ENCODE data around the gene HIRIP3. TPM values are rescaled to one million over a fixed set of nuclear protein-coding genes. Genes with fewer than 3 reads are reported as not detected.

The HIRIP3 gene
- total and polyA plus RNA-seq, 2 experiments from 2014 or later: 10.4 to 18.5 TPM

GRCh38 chr16:29978564-29979270 is 16.7 kb downstream of the HIRIP3 start:
- peaks cover 37% of the 10 kb centered on the region for H3K79me2 ChIP-seq (replicated peaks; ENCODE audit: insufficient read depth)
- H4K20me1 ChIP-seq (replicated peaks; ENCODE audit: insufficient read depth): peaks cover 17% of the 10 kb centered on the region
- H3K4me3 ChIP-seq: no peak overlapping the region
- H3K27me3 ChIP-seq (ENCODE audit: insufficient read depth): no peaks in the 10 kb centered on the region
- Mint-ChIP-seq H3K27me3 (ENCODE audit: insufficient read depth, low read depth, poor library complexity) (peaks cover 2% of the 10 kb centered on the region), H3K27ac (no peak overlapping the region), H3K4me3 (no peak overlapping the region), H3K36me3 (ENCODE audit: low read depth) (peaks cover 35% of the 10 kb centered on the region), H3K9me3 (no peaks in the 10 kb centered on the region; the same call in 2 of the 3 replicates), H3K4me1 (peaks cover 29% of the 10 kb centered on the region)
- no peak overlapping the region for H2AFZ ChIP-seq
- peaks cover 27% of the 10 kb centered on the region for H3K4me1 ChIP-seq (ENCODE audit: insufficient read depth)
- ATAC-seq (no peak), DNase-seq (ENCODE audit: low spot score) (no peak)
- H3K9me2 ChIP-seq (ENCODE audit: insufficient read depth): no peaks in the 10 kb centered on the region
- 0 out of 2 replicates have a peak, but pooled peaks cover 12% of the 10 kb centered on the region for H3F3A ChIP-seq (replicated peaks; ENCODE audit: low read depth)
- H3K36me3 ChIP-seq (ENCODE audit: insufficient read depth): peaks cover 21% of the 10 kb centered on the region
- no peak overlapping the region for H3K4me2 ChIP-seq
- H3K27ac ChIP-seq (ENCODE audit: low read depth): no peak overlapping the region
- TF ChIP-seq, protein P1, sequence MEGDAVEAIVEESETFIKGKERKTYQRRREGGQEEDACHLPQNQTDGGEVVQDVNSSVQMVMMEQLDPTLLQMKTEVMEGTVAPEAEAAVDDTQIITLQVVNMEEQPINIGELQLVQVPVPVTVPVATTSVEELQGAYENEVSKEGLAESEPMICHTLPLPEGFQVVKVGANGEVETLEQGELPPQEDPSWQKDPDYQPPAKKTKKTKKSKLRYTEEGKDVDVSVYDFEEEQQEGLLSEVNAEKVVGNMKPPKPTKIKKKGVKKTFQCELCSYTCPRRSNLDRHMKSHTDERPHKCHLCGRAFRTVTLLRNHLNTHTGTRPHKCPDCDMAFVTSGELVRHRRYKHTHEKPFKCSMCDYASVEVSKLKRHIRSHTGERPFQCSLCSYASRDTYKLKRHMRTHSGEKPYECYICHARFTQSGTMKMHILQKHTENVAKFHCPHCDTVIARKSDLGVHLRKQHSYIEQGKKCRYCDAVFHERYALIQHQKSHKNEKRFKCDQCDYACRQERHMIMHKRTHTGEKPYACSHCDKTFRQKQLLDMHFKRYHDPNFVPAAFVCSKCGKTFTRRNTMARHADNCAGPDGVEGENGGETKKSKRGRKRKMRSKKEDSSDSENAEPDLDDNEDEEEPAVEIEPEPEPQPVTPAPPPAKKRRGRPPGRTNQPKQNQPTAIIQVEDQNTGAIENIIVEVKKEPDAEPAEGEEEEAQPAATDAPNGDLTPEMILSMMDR (conservative IDR thresholded peaks at IDR 0.05; ENCODE audit: low read depth in 2 of 2): no peak
- TF ChIP-seq POLR2AphosphoS5 (IDR thresholded peaks at IDR 0.05; ENCODE audit: low read depth) (no peak), ZNF331 (CRISPR knock-in tag; IDR thresholded peaks at IDR 0.05; ENCODE audit: low read depth) (no peak), JUNB (IDR thresholded peaks at IDR 0.05; ENCODE audit: unreplicated experiment) (no peak)
- TF ChIP-seq, protein P2, sequence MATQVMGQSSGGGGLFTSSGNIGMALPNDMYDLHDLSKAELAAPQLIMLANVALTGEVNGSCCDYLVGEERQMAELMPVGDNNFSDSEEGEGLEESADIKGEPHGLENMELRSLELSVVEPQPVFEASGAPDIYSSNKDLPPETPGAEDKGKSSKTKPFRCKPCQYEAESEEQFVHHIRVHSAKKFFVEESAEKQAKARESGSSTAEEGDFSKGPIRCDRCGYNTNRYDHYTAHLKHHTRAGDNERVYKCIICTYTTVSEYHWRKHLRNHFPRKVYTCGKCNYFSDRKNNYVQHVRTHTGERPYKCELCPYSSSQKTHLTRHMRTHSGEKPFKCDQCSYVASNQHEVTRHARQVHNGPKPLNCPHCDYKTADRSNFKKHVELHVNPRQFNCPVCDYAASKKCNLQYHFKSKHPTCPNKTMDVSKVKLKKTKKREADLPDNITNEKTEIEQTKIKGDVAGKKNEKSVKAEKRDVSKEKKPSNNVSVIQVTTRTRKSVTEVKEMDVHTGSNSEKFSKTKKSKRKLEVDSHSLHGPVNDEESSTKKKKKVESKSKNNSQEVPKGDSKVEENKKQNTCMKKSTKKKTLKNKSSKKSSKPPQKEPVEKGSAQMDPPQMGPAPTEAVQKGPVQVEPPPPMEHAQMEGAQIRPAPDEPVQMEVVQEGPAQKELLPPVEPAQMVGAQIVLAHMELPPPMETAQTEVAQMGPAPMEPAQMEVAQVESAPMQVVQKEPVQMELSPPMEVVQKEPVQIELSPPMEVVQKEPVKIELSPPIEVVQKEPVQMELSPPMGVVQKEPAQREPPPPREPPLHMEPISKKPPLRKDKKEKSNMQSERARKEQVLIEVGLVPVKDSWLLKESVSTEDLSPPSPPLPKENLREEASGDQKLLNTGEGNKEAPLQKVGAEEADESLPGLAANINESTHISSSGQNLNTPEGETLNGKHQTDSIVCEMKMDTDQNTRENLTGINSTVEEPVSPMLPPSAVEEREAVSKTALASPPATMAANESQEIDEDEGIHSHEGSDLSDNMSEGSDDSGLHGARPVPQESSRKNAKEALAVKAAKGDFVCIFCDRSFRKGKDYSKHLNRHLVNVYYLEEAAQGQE (IDR thresholded peaks at IDR 0.05; ENCODE audit: unreplicated experiment): no peak

- peaks cover 37% of the 10 kb centered on the region for H3K79me2 ChIP-seq (replicated peaks; ENCODE audit: insufficient read depth)
- Mint-ChIP-seq H3K36me3 (ENCODE audit: low read depth) (peaks cover 32% of the 10 kb centered on the region), H3K27me3 (ENCODE audit: insufficient read depth, low read depth, poor library complexity) (peaks cover 7% of the 10 kb centered on the region), H3K4me3 (no peak overlapping the region), H3K9me3 (peaks cover 4% of the 10 kb centered on the region), H3K4me1 (peaks cover 29% of the 10 kb centered on the region), H3K27ac (no peak overlapping the region)
- H2AFZ ChIP-seq: no peak overlapping the region
- H3K27ac ChIP-seq (ENCODE audit: low read depth): no peak overlapping the region
- H3K4me2 ChIP-seq: no peak overlapping the region
- H4K20me1 ChIP-seq (replicated peaks; ENCODE audit: insufficient read depth): peaks cover 17% of the 10 kb centered on the region
- H3K27me3 ChIP-seq (ENCODE audit: insufficient read depth): peaks cover under 1% of the 10 kb centered on the region; the same call in 1 of the 2 replicates
- H3K36me3 ChIP-seq (ENCODE audit: insufficient read depth): peaks cover 21% of the 10 kb centered on the region
- peaks cover 12% of the 10 kb centered on the region; the same call in 1 of the 2 replicates for H3F3A ChIP-seq (replicated peaks; ENCODE audit: low read depth)
- no peak for ATAC-seq
- peaks cover under 1% of the 10 kb centered on the region; the same call in 1 of the 2 replicates for H3K9me2 ChIP-seq (ENCODE audit: insufficient read depth)
- no peak overlapping the region for H3K4me3 ChIP-seq
- DNase-seq (ENCODE audit: low spot score): no peak
- peaks cover 27% of the 10 kb centered on the region for H3K4me1 ChIP-seq (ENCODE audit: insufficient read depth)
- TF ChIP-seq, protein P1 (conservative IDR thresholded peaks at IDR 0.05; ENCODE audit: low read depth in 2 of 2): no peak
- TF ChIP-seq, protein P3, sequence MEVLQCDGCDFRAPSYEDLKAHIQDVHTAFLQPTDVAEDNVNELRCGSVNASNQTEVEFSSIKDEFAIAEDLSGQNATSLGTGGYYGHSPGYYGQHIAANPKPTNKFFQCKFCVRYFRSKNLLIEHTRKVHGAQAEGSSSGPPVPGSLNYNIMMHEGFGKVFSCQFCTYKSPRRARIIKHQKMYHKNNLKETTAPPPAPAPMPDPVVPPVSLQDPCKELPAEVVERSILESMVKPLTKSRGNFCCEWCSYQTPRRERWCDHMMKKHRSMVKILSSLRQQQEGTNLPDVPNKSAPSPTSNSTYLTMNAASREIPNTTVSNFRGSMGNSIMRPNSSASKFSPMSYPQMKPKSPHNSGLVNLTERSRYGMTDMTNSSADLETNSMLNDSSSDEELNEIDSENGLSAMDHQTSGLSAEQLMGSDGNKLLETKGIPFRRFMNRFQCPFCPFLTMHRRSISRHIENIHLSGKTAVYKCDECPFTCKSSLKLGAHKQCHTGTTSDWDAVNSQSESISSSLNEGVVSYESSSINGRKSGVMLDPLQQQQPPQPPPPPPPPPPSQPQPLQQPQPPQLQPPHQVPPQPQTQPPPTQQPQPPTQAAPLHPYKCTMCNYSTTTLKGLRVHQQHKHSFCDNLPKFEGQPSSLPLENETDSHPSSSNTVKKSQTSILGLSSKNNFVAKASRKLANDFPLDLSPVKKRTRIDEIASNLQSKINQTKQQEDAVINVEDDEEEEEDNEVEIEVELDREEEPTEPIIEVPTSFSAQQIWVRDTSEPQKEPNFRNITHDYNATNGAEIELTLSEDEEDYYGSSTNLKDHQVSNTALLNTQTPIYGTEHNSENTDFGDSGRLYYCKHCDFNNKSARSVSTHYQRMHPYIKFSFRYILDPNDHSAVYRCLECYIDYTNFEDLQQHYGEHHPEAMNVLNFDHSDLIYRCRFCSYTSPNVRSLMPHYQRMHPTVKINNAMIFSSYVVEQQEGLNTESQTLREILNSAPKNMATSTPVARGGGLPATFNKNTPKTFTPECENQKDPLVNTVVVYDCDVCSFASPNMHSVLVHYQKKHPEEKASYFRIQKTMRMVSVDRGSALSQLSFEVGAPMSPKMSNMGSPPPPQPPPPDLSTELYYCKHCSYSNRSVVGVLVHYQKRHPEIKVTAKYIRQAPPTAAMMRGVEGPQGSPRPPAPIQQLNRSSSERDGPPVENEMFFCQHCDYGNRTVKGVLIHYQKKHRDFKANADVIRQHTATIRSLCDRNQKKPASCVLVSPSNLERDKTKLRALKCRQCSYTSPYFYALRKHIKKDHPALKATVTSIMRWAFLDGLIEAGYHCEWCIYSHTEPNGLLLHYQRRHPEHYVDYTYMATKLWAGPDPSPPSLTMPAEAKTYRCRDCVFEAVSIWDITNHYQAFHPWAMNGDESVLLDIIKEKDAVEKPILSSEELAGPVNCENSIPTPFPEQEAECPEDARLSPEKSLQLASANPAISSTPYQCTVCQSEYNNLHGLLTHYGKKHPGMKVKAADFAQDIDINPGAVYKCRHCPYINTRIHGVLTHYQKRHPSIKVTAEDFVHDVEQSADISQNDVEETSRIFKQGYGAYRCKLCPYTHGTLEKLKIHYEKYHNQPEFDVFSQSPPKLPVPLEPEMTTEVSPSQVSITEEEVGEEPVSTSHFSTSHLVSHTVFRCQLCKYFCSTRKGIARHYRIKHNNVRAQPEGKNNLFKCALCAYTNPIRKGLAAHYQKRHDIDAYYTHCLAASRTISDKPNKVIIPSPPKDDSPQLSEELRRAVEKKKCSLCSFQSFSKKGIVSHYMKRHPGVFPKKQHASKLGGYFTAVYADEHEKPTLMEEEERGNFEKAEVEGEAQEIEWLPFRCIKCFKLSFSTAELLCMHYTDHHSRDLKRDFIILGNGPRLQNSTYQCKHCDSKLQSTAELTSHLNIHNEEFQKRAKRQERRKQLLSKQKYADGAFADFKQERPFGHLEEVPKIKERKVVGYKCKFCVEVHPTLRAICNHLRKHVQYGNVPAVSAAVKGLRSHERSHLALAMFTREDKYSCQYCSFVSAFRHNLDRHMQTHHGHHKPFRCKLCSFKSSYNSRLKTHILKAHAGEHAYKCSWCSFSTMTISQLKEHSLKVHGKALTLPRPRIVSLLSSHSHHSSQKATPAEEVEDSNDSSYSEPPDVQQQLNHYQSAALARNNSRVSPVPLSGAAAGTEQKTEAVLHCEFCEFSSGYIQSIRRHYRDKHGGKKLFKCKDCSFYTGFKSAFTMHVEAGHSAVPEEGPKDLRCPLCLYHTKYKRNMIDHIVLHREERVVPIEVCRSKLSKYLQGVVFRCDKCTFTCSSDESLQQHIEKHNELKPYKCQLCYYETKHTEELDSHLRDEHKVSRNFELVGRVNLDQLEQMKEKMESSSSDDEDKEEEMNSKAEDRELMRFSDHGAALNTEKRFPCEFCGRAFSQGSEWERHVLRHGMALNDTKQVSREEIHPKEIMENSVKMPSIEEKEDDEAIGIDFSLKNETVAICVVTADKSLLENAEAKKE (CRISPR knock-in tag; IDR thresholded peaks at IDR 0.05): no peak
These were observed 17.3 kb downstream of the HIRIP3 start for GRCh38 chr16:29978081-29978480.

Measured in GM23338 (cell line).